SJCRH30 (cell line): ENCODE data around the gene YEATS4. TPM values are rescaled to one million over a fixed set of nuclear protein-coding genes. Genes with fewer than 3 reads are reported as not detected.

Source experiments
- DNase-seq, 2 experiments: peaks; one replicate each; pipeline ENCODE4 v3.0.0-alpha.2; 2015 to 2020
- H3K27ac ChIP-seq: fragments of 250-450 bp; sonication (Bioruptor Pico); 2 replicates; pipeline ENCODE4 v1.5.1; 2020; ENCODE audit warnings: mild to moderate bottlenecking, moderate library complexity
- H3K27me3 ChIP-seq: fragments of 250-450 bp; sonication (Bioruptor Pico); 2 replicates; pipeline ENCODE4 v1.5.1; 2020; ENCODE audit warnings: mild to moderate bottlenecking, moderate library complexity
- H3K36me3 ChIP-seq: fragments of 250-450 bp; sonication (Bioruptor Pico); 2 replicates; pipeline ENCODE4 v1.5.1; 2020; ENCODE audit warnings: mild to moderate bottlenecking, moderate library complexity
- H3K4me1 ChIP-seq: fragments of 250-450 bp; sonication (Bioruptor Pico); 2 replicates; pipeline ENCODE4 v1.5.1; 2020; ENCODE audit warnings: mild to moderate bottlenecking, moderate library complexity
- H3K4me3 ChIP-seq: fragments of 250-450 bp; sonication (Bioruptor Pico); 2 replicates; pipeline ENCODE4 v1.5.1; 2020; ENCODE audit warnings: mild to moderate bottlenecking, moderate library complexity
- H3K9me3 ChIP-seq: fragments of 250-450 bp; sonication (Bioruptor Pico); replicated peaks from 2 replicates; pipeline ENCODE4 v1.5.1; 2020; ENCODE audit warnings: mild to moderate bottlenecking, moderate library complexity
- total RNA-seq: library from RNA; depleted of rRNA; stranded (reverse); fragments of >200 nt; shearing (Covaris generic); gene quantifications from 2 replicates; pipeline ENCODE4 v1.2.3, GENCODE V29; 2014

The YEATS4 gene
- total RNA-seq, 1 experiment from 2014 or later, result 34.2 TPM

GRCh38 chr12:69334158-69334557 lies 25.4 kb upstream of the YEATS4 start:
- Histone ChIP-seq H3K27ac (no peak overlapping the region), H3K9me3 (no peaks in the 10 kb centered on the region), H3K27me3 (no peaks in the 10 kb centered on the region), H3K4me3 (no peak overlapping the region), H3K36me3 (no peaks in the 10 kb centered on the region), H3K4me1 (0 out of 2 replicates have a peak, but pooled peaks cover 3% of the 10 kb centered on the region)
- DNase-seq, result no peak

- no peak overlapping the region for H3K27ac ChIP-seq
- no peak for DNase-seq
- no peaks in the 10 kb centered on the region for H3K27me3 ChIP-seq
- no peaks in the 10 kb centered on the region for H3K4me1 ChIP-seq
- H3K4me3 ChIP-seq, result no peak overlapping the region
- no peaks in the 10 kb centered on the region for H3K36me3 ChIP-seq
- no peaks in the 10 kb centered on the region for H3K9me3 ChIP-seq
Measured at GRCh38 chr12:69337311-69338090, 22.0 kb upstream of the YEATS4 start.

GRCh38 chr12:69338120-69338859 lies 21.3 kb upstream of the YEATS4 start:
- no peak for DNase-seq
- Histone ChIP-seq H3K4me3 (no peak overlapping the region), H3K4me1 (no peaks in the 10 kb centered on the region)

GRCh38 chr12:69338936-69339335 lies 20.6 kb upstream of the YEATS4 start:
- DNase-seq, result no peak
- no peak overlapping the region for H3K27ac ChIP-seq
- no peaks in the 10 kb centered on the region for H3K36me3 ChIP-seq
- no peaks in the 10 kb centered on the region for H3K9me3 ChIP-seq
- H3K4me3 ChIP-seq, result no peak overlapping the region
- no peaks in the 10 kb centered on the region for H3K4me1 ChIP-seq
- no peaks in the 10 kb centered on the region for H3K27me3 ChIP-seq

More at GRCh38 chr12:69338120-69338859, 21.3 kb upstream of the YEATS4 start:
- Histone ChIP-seq H3K27ac (no peak overlapping the region), H3K9me3 (no peaks in the 10 kb centered on the region), H3K36me3 (no peaks in the 10 kb centered on the region), H3K27me3 (no peaks in the 10 kb centered on the region)

- no peaks in the 10 kb centered on the region for H3K27me3 ChIP-seq
Measured at GRCh38 chr12:69339999-69340398, 19.5 kb upstream of the YEATS4 start.

GRCh38 chr12:69341328-69341727 lies 18.2 kb upstream of the YEATS4 start:
- no peak overlapping the region for H3K4me3 ChIP-seq
- no peaks in the 10 kb centered on the region for H3K36me3 ChIP-seq
- H3K9me3 ChIP-seq, result no peaks in the 10 kb centered on the region
- no peaks in the 10 kb centered on the region for H3K4me1 ChIP-seq
- no peak overlapping the region for H3K27ac ChIP-seq
- no peaks in the 10 kb centered on the region for H3K27me3 ChIP-seq
- no peak for DNase-seq

More at GRCh38 chr12:69339999-69340398, 19.5 kb upstream of the YEATS4 start:
- H3K36me3 ChIP-seq, result no peaks in the 10 kb centered on the region
- H3K9me3 ChIP-seq, result no peaks in the 10 kb centered on the region
- no peak for DNase-seq
- H3K4me1 ChIP-seq, result no peaks in the 10 kb centered on the region
- no peak overlapping the region for H3K4me3 ChIP-seq
- no peak overlapping the region for H3K27ac ChIP-seq

GRCh38 chr12:69342421-69342820 lies 17.1 kb upstream of the YEATS4 start:
- Histone ChIP-seq H3K36me3 (no peaks in the 10 kb centered on the region), H3K27me3 (no peaks in the 10 kb centered on the region), H3K4me3 (no peak overlapping the region), H3K27ac (no peak overlapping the region), H3K4me1 (no peaks in the 10 kb centered on the region), H3K9me3 (no peaks in the 10 kb centered on the region)
- no peak for DNase-seq

GRCh38 chr12:69343357-69343756 lies 16.2 kb upstream of the YEATS4 start:
- no peaks in the 10 kb centered on the region for H3K27me3 ChIP-seq
- DNase-seq, result no peak
- no peaks in the 10 kb centered on the region for H3K4me1 ChIP-seq

GRCh38 chr12:69343885-69344612 lies 15.5 kb upstream of the YEATS4 start:
- Histone ChIP-seq H3K4me1 (no peaks in the 10 kb centered on the region), H3K27ac (no peak overlapping the region), H3K4me3 (no peak overlapping the region), H3K27me3 (no peaks in the 10 kb centered on the region), H3K36me3 (no peaks in the 10 kb centered on the region), H3K9me3 (no peaks in the 10 kb centered on the region)
- DNase-seq, result no peak

More at GRCh38 chr12:69343357-69343756, 16.2 kb upstream of the YEATS4 start:
- no peaks in the 10 kb centered on the region for H3K36me3 ChIP-seq
- no peak overlapping the region for H3K27ac ChIP-seq
- H3K9me3 ChIP-seq, result no peaks in the 10 kb centered on the region
- no peak overlapping the region for H3K4me3 ChIP-seq

- H3K27ac ChIP-seq, result no peak overlapping the region
- H3K4me3 ChIP-seq, result no peak overlapping the region
- DNase-seq, result no peak
- no peaks in the 10 kb centered on the region for H3K4me1 ChIP-seq
- no peaks in the 10 kb centered on the region for H3K27me3 ChIP-seq
- no peaks in the 10 kb centered on the region for H3K9me3 ChIP-seq
- H3K36me3 ChIP-seq, result no peaks in the 10 kb centered on the region
Measured at GRCh38 chr12:69345077-69345476, 14.5 kb upstream of the YEATS4 start.

GRCh38 chr12:69345742-69346141 lies 13.8 kb upstream of the YEATS4 start:
- DNase-seq, result no peak
- no peaks in the 10 kb centered on the region for H3K4me1 ChIP-seq
- no peak overlapping the region for H3K27ac ChIP-seq
- no peak overlapping the region for H3K4me3 ChIP-seq
- H3K9me3 ChIP-seq, result no peaks in the 10 kb centered on the region
- H3K36me3 ChIP-seq, result no peaks in the 10 kb centered on the region
- H3K27me3 ChIP-seq, result no peaks in the 10 kb centered on the region

- H3K4me1 ChIP-seq, result no peaks in the 10 kb centered on the region
- DNase-seq, result no peak
- no peak within 1 kb of the TSS for H3K4me3 ChIP-seq
- H3K36me3 ChIP-seq, result no peaks in the 10 kb centered on the region
- H3K27me3 ChIP-seq, result no peaks in the 10 kb centered on the region
- no peak within 1 kb of the TSS for H3K27ac ChIP-seq
- no peaks in the 10 kb centered on the region for H3K9me3 ChIP-seq
Measured at GRCh38 chr12:69348162-69348938, 11.2 kb upstream of the YEATS4 start, which contains the start of gene LYZ. TSS of gene LYZ (plus strand) at chr12:69348381. CDS start at chr12:69348409, 28 bp downstream.

GRCh38 chr12:69350002-69350626 lies 9.4 kb upstream of the YEATS4 start:
- no peaks in the 10 kb centered on the region for H3K4me1 ChIP-seq
- no peaks in the 10 kb centered on the region for H3K36me3 ChIP-seq
- no peak overlapping the region for H3K4me3 ChIP-seq
- no peaks in the 10 kb centered on the region for H3K27me3 ChIP-seq
- H3K27ac ChIP-seq, result no peak overlapping the region
- H3K9me3 ChIP-seq, result no peaks in the 10 kb centered on the region
- no peak for DNase-seq

- Histone ChIP-seq H3K9me3 (no peaks in the 10 kb centered on the region), H3K36me3 (no peaks in the 10 kb centered on the region), H3K27ac (no peak overlapping the region), H3K27me3 (no peaks in the 10 kb centered on the region), H3K4me1 (no peaks in the 10 kb centered on the region), H3K4me3 (no peak overlapping the region)
- no peak for DNase-seq
Measured at GRCh38 chr12:69350777-69351176, 8.8 kb upstream of the YEATS4 start.
